RPMI8226 (cell line): Measurements from ENCODE around the gene NELFA.

ENCODE experiments used
- DNase-seq: peaks from one replicate; pipeline ENCODE4 v3.0.0-alpha.2; 2015

Gene NELFA

GRCh38 chr4:2008921-2009650, at the start of gene NELFA:
Gene NELFA, minus strand, starts transcription at chr4:2008974. Its CDS starts 15 bp downstream, at chr4:2008959.
- DNase-seq = peak; percentile 96

- DNase-seq = no peak
These were observed 48.8 kb upstream of the NELFA start for GRCh38 chr4:2057382-2058065.

GRCh38 chr4:2054217-2054616, 45.4 kb upstream of the NELFA start:
- no peak for DNase-seq

- no peak for DNase-seq
These were observed 42.3 kb upstream of the NELFA start for GRCh38 chr4:2051086-2051485.

- no peak for DNase-seq
These were observed 41.0 kb upstream of the NELFA start for GRCh38 chr4:2049811-2050210.

GRCh38 chr4:2049381-2049780, 40.6 kb upstream of the NELFA start:
- no peak for DNase-seq

GRCh38 chr4:2048831-2049230, 40.1 kb upstream of the NELFA start:
- DNase-seq = peak; percentile 45

GRCh38 chr4:2047781-2048581, 39.2 kb upstream of the NELFA start:
- DNase-seq = no peak

- DNase-seq = no peak
These were observed 38.4 kb upstream of the NELFA start for GRCh38 chr4:2047031-2047660.

GRCh38 chr4:2046031-2046961, 37.5 kb upstream of the NELFA start:
- DNase-seq = no peak

GRCh38 chr4:2045518-2045951, 36.8 kb upstream of the NELFA start:
- DNase-seq = no peak

GRCh38 chr4:2044542-2045517, 36.1 kb upstream of the NELFA start:
- DNase-seq = no peak

- no peak for DNase-seq
These were observed 35.3 kb upstream of the NELFA start for GRCh38 chr4:2044119-2044485.

GRCh38 chr4:2043396-2044118, 34.8 kb upstream of the NELFA start:
- no peak for DNase-seq

GRCh38 chr4:2042947-2043395, 34.2 kb upstream of the NELFA start:
- DNase-seq = no peak

- DNase-seq = peak; percentile 42
These were observed 33.6 kb upstream of the NELFA start for GRCh38 chr4:2042204-2042946.

- DNase-seq = peak; percentile 89
These were observed 32.7 kb upstream of the NELFA start for GRCh38 chr4:2041239-2042130.
